GM12872 (cell line): ENCODE results near the gene GNL2.

Experiments used
- CTCF ChIP-seq: IDR thresholded peaks from 3 replicates; pipeline ENCODE4 v1.5.1; 2011; ENCODE audit warnings: low read depth, mild to moderate bottlenecking, low read length, moderate library complexity; ENCODE audit not compliant: insufficient read depth

Gene GNL2

GRCh38 chr1:37564892-37565291, 30.8 kb downstream of the GNL2 start:
- no peak for TF ChIP-seq CTCF

- TF ChIP-seq CTCF = no peak
Observed at GRCh38 chr1:37562984-37563383, 32.8 kb downstream of the GNL2 start.

GRCh38 chr1:37561133-37562132, 34.3 kb downstream of the GNL2 start:
- peak; percentile 76 for TF ChIP-seq CTCF

- no peak for TF ChIP-seq CTCF
Observed at GRCh38 chr1:37560401-37561132, 35.2 kb downstream of the GNL2 start.

GRCh38 chr1:37559080-37559479, 36.7 kb downstream of the GNL2 start:
- no peak for TF ChIP-seq CTCF

GRCh38 chr1:37558411-37558810, 37.3 kb downstream of the GNL2 start:
- no peak for TF ChIP-seq CTCF

- TF ChIP-seq CTCF = no peak
Observed at GRCh38 chr1:37557402-37557801, 38.3 kb downstream of the GNL2 start.
